ENCODE data around the gene UBE3C. TPM values are rescaled to one million over a fixed set of nuclear protein-coding genes. Genes with fewer than 3 reads are reported as not detected.

Gene UBE3C
- total and polyA plus RNA-seq, 2 of the 13 experiments (the other 11 are each of a cell fraction or from before 2014, with no cell fraction given), result 27.0 to 48.2 TPM

DNA sequence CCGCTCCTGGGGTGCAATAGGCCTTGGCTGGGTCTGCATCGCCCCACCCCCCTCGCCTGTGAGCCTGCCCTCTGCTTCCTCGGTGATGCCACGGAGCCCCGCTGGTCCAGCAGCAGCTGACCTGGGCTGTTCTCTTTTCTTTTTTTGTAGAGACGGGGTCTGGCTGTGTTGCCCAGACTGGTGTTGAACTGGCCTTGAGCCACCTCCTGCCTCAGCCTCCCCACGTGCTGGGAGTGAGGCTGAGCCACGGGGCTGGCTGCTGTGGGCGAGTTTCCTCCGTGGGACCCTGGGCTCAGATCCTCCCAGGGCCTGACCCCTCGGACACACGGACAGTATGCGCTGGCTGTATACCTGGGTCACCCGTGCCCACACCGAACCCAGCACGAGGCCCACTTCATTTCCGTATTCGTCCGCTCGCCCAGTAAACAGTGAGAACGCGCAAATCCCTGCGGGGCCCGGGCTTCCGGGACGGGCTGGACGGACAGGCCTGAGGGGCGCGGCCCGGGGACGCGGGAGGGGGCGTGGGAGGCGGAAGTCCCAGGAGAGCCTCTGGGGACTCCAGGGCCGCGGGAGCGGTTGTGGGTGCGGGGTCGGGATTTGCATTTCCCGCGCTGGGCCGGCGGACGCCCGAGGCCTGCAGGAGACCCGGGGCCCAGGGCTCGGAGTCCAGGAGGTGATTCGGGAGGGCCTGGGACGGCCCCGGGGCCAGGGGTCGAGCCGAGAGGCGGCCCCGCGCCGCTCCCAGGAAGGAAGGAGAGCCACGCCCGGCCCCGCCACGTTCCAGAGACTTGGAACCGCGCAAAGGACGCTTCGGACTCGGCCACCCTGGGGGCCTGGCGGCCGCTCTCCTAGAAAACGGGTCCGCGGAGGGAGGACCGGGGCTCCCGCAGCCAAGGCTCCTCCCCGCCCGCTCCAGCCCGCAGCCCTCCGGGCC lies 140.3 kb downstream of the UBE3C start (continued):
- no peak for TF ChIP-seq SSRP1 (CRISPR knock-in tag; IDR thresholded peaks at IDR 0.05)
- TF ChIP-seq IKZF4 (CRISPR knock-in tag; IDR thresholded peaks at IDR 0.05; ENCODE audit: borderline replicate concordance, low read depth, not compliant biosample characterization), result no peak
- TF ChIP-seq, protein P1, sequence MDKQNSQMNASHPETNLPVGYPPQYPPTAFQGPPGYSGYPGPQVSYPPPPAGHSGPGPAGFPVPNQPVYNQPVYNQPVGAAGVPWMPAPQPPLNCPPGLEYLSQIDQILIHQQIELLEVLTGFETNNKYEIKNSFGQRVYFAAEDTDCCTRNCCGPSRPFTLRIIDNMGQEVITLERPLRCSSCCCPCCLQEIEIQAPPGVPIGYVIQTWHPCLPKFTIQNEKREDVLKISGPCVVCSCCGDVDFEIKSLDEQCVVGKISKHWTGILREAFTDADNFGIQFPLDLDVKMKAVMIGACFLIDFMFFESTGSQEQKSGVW (CRISPR knock-in tag; IDR thresholded peaks at IDR 0.05; ENCODE audit: borderline replicate concordance), result no peak
- no peak for TF ChIP-seq ZBTB3 (CRISPR knock-in tag; IDR thresholded peaks at IDR 0.05; ENCODE audit: borderline replicate concordance, low read depth)
- TF ChIP-seq ZNF20 (CRISPR knock-in tag; IDR thresholded peaks at IDR 0.05), result no peak
- TF ChIP-seq KMT2B (CRISPR knock-in tag; IDR thresholded peaks at IDR 0.05), result no peak
- TF ChIP-seq ZNF432 (CRISPR knock-in tag; IDR thresholded peaks at IDR 0.05; ENCODE audit: borderline replicate concordance), result no peak
- TF ChIP-seq, protein P2, sequence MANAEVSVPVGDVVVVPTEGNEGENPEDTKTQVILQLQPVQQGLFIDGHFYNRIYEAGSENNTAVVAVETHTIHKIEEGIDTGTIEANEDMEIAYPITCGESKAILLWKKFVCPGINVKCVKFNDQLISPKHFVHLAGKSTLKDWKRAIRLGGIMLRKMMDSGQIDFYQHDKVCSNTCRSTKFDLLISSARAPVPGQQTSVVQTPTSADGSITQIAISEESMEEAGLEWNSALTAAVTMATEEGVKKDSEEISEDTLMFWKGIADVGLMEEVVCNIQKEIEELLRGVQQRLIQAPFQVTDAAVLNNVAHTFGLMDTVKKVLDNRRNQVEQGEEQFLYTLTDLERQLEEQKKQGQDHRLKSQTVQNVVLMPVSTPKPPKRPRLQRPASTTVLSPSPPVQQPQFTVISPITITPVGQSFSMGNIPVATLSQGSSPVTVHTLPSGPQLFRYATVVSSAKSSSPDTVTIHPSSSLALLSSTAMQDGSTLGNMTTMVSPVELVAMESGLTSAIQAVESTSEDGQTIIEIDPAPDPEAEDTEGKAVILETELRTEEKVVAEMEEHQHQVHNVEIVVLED (CRISPR knock-in tag; IDR thresholded peaks at IDR 0.05; ENCODE audit: borderline replicate concordance), result peak; percentile 24; the same call in 1 of the 2 replicates
- no peak for TF ChIP-seq KLF9 (CRISPR knock-in tag; IDR thresholded peaks at IDR 0.05; ENCODE audit: low read depth)
- no peak for TF ChIP-seq ATF7 (IDR thresholded peaks at IDR 0.05)
- TF ChIP-seq ATF7 (CRISPR knock-in tag; IDR thresholded peaks at IDR 0.05), result no peak
- no peak for TF ChIP-seq POLR2AphosphoS2 (IDR thresholded peaks at IDR 0.05; ENCODE audit: low read depth, low read length)
- TF ChIP-seq, protein P3, sequence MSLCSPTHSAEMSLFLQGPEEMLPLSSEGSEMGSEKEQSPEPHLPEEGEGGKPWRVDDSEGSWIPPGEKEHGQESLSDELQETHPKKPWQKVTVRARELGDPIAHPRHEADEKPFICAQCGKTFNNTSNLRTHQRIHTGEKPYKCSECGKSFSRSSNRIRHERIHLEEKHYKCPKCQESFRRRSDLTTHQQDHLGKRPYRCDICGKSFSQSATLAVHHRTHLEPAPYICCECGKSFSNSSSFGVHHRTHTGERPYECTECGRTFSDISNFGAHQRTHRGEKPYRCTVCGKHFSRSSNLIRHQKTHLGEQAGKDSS (CRISPR knock-in tag; IDR thresholded peaks at IDR 0.05; ENCODE audit: borderline replicate concordance, low read depth), result no peak
- TF ChIP-seq ZFP1 (CRISPR knock-in tag; IDR thresholded peaks at IDR 0.05), result no peak
- no peak for TF ChIP-seq HMG20B (CRISPR knock-in tag; conservative IDR thresholded peaks at IDR 0.05)
- TF ChIP-seq IRX3 (CRISPR knock-in tag; IDR thresholded peaks at IDR 0.05; ENCODE audit: borderline replicate concordance, low read depth), result no peak
- TF ChIP-seq NFIC (IDR thresholded peaks at IDR 0.05; ENCODE audit: low read length), result no peak
- TF ChIP-seq ZNF264 (CRISPR knock-in tag; IDR thresholded peaks at IDR 0.05), result no peak
- no peak for TF ChIP-seq STAT6 (CRISPR knock-in tag; IDR thresholded peaks at IDR 0.05; ENCODE audit: borderline replicate concordance)
- TF ChIP-seq ZNF260 (CRISPR knock-in tag; IDR thresholded peaks at IDR 0.05; ENCODE audit: borderline replicate concordance, low read depth), result no peak
- peak; percentile 59; the same call in 1 of the 2 replicates for TF ChIP-seq ZNF891 (CRISPR knock-in tag; IDR thresholded peaks at IDR 0.05)
- TF ChIP-seq, protein P4, sequence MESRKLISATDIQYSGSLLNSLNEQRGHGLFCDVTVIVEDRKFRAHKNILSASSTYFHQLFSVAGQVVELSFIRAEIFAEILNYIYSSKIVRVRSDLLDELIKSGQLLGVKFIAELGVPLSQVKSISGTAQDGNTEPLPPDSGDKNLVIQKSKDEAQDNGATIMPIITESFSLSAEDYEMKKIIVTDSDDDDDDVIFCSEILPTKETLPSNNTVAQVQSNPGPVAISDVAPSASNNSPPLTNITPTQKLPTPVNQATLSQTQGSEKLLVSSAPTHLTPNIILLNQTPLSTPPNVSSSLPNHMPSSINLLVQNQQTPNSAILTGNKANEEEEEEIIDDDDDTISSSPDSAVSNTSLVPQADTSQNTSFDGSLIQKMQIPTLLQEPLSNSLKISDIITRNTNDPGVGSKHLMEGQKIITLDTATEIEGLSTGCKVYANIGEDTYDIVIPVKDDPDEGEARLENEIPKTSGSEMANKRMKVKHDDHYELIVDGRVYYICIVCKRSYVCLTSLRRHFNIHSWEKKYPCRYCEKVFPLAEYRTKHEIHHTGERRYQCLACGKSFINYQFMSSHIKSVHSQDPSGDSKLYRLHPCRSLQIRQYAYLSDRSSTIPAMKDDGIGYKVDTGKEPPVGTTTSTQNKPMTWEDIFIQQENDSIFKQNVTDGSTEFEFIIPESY (CRISPR knock-in tag; IDR thresholded peaks at IDR 0.05), result peak; percentile 13; the same call in 1 of the 2 replicates

All from HepG2 (cell line).